ENCODE measurements around the gene RAB3B. TPM values are rescaled to one million over a fixed set of nuclear protein-coding genes. Genes with fewer than 3 reads are reported as not detected.
"Not testable (repeated sequence)": the region's sequence is repeated elsewhere in the genome, so short reads cannot be mapped to it uniquely, and the experiment has no call there.

RAB3B gene
- total RNA-seq, 3 donors from 2014 or later, result 0.66 to 1.3 TPM; not detected in 1

DNA sequence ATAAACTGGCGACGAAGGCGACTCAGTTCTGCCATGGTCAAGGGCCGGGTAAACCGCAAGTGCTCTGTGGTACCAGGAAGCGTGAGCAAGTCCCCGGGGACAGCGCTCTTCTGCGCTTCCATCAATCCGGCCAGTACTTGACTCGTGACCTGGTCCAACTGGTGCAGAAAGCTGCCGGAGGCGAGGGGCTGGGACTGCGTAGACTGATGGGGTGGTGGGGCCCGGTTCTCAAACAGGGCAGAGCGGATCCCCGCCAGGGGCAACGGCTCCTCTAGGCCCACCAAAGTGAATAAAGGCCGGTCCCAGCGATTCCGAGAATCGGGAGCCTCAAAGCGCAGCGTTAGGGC lies 42.3 kb upstream of the RAB3B start:
- Histone ChIP-seq H3K4me3 (peak overlapping the region; percentile 87 to 95 (median 92)), H3K36me3 (no peaks in the 10 kb centered on the region), H3K27me3 (no peaks in the 10 kb centered on the region), H3K4me1 (peaks cover 3 to 11% of the 10 kb centered on the region in 2 donors), H3K9me3 (no peaks in the 10 kb centered on the region), H3K27ac (peak overlapping the region; percentile 89 to 97)
- no peak for TF ChIP-seq CTCF (IDR thresholded peaks at IDR 0.05)
- no peak for TF ChIP-seq POLR2AphosphoS5 (IDR thresholded peaks at IDR 0.05)
- no peak for TF ChIP-seq POLR2A (IDR thresholded peaks at IDR 0.05)
- intact Hi-C loops (cut with DNase I; ENCODE audit: low total_unique reads), result no loop called here
- peak; percentile 22 to 56 for DNase-seq (ENCODE audit: low spot score in 2 of 2)

- TF ChIP-seq POLR2AphosphoS5 (IDR thresholded peaks at IDR 0.05) (no peak), CTCF (IDR thresholded peaks at IDR 0.05) (no peak), POLR2A (IDR thresholded peaks at IDR 0.05) (no peak)
- intact Hi-C loops (cut with DNase I; ENCODE audit: low total_unique reads), result no loop called here
- H3K4me1 ChIP-seq, result peaks cover 3 to 11% of the 10 kb centered on the region in 2 donors
- H3K4me3 ChIP-seq, result peak overlapping the region; percentile 87 to 95 (median 92)
- peak overlapping the region in 1 of 2 donors; percentile 97 for H3K27ac ChIP-seq
- no peaks in the 10 kb centered on the region for H3K9me3 ChIP-seq
- DNase-seq (ENCODE audit: low spot score in 2 of 2), result no peak
- H3K27me3 ChIP-seq, result no peaks in the 10 kb centered on the region
- no peaks in the 10 kb centered on the region for H3K36me3 ChIP-seq
Observed at GRCh38 chr1:52032124-52032784, 41.8 kb upstream of the RAB3B start.

- H3K36me3 ChIP-seq; intact Hi-C loops (cut with DNase I; ENCODE audit: low total_unique reads): not testable (repeated sequence)
Observed at GRCh38 chr1:52028839-52029238, 38.3 kb upstream of the RAB3B start.

DNA sequence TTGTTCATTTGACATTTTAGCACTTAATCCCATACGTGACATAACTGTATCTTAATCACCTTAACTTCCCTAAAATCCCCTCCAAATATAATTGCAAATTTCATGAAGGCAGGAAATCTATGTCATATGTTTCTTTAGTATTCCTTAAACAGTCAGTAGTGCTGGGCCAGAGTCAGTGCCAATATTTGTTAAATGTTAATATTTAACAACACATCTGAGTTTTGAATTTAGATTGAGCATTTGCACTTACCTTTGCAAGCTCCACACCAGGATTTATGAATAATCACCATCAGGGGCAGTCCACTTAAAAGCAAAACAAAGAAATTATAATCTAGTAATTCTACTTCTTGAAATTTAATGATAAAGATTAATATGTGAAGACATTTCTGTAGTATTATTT lies 37.8 kb upstream of the RAB3B start:
- intact Hi-C loops (cut with DNase I; ENCODE audit: low total_unique reads), result no loop called here
- Histone ChIP-seq H3K27me3 (no peaks in the 10 kb centered on the region), H3K9me3 (no peaks in the 10 kb centered on the region), H3K36me3 (peaks cover under 1% of the 10 kb centered on the region), H3K27ac (no peak overlapping the region), H3K4me3 (no peak overlapping the region), H3K4me1 (peaks cover 3 to 11% of the 10 kb centered on the region in 2 donors)
- no peak for DNase-seq (ENCODE audit: low spot score in 2 of 2)
- TF ChIP-seq POLR2A (IDR thresholded peaks at IDR 0.05) (no peak), POLR2AphosphoS5 (IDR thresholded peaks at IDR 0.05) (no peak), CTCF (IDR thresholded peaks at IDR 0.05) (no peak)

More at GRCh38 chr1:52028839-52029238, 38.3 kb upstream of the RAB3B start:
- H3K27ac ChIP-seq; H3K4me3 ChIP-seq; H3K27me3 ChIP-seq; H3K9me3 ChIP-seq; DNase-seq (ENCODE audit: low spot score in 2 of 2): not testable (repeated sequence)
- peaks cover 3 to 11% of the 10 kb centered on the region in 2 donors for H3K4me1 ChIP-seq

GRCh38 chr1:52026278-52026677 lies 35.8 kb upstream of the RAB3B start:
- DNase-seq (ENCODE audit: low spot score in 2 of 2), result no peak
- no peak overlapping the region for H3K4me3 ChIP-seq
- intact Hi-C loops (cut with DNase I; ENCODE audit: low total_unique reads), result no loop called here
- H3K27me3 ChIP-seq, result no peaks in the 10 kb centered on the region
- no peaks in the 10 kb centered on the region for H3K4me1 ChIP-seq
- peaks cover 10% of the 10 kb centered on the region for H3K36me3 ChIP-seq
- no peak overlapping the region for H3K27ac ChIP-seq
- TF ChIP-seq CTCF (IDR thresholded peaks at IDR 0.05), result no peak
- TF ChIP-seq POLR2AphosphoS5 (IDR thresholded peaks at IDR 0.05), result no peak
- no peak for TF ChIP-seq POLR2A (IDR thresholded peaks at IDR 0.05)
- no peaks in the 10 kb centered on the region for H3K9me3 ChIP-seq

All from breast epithelium (tissue), 4 donors.